Stomach (tissue), 9 donors: ENCODE measurements around the gene UBTD1. TPM values are rescaled to one million over a fixed set of nuclear protein-coding genes. Genes with fewer than 3 reads are reported as not detected.

ENCODE experiments used
- DNase-seq, 2 donors: peaks; one replicate each; pipeline versions ENCODE4 v3.0.0 to v3.0.0-alpha.2; 2013 to 2019
- H3K27ac ChIP-seq, 5 donors: fragments of 200-600 bp in 4 of 5; sonication (generic) in 4 of 5; one replicate each; pipeline ENCODE4 v1.5.1; 2013 to 2019; ENCODE audit warnings: mild to moderate bottlenecking in 1 of 5, moderate library complexity in 1 of 5
- H3K27me3 ChIP-seq, 3 donors: fragments of 200-600 bp; sonication (generic); one replicate each; pipeline ENCODE4 v1.5.1; 2017 to 2019; ENCODE audit warnings: mixed run types in 1 of 3
- H3K36me3 ChIP-seq, 4 donors: fragments of 200-600 bp; sonication (generic); 1 replicate in 3 of 4; 2 replicates in 1 of 4; pipeline ENCODE4 v1.5.1; 2016 to 2019
- H3K4me1 ChIP-seq, 4 donors: fragments of 200-600 bp; sonication (generic); one replicate each; pipeline ENCODE4 v1.5.1; 2016 to 2019
- H3K4me3 ChIP-seq, 4 donors: fragments of 200-600 bp; sonication (generic) in 3 of 4; one replicate each; pipeline ENCODE4 v1.5.1; 2016 to 2019; ENCODE audit warnings: mild to moderate bottlenecking in 1 of 4
- H3K9me3 ChIP-seq, 4 donors: fragments of 200-600 bp; sonication (generic); one replicate each; pipeline ENCODE4 v1.5.1; 2016 to 2019
- CTCF ChIP-seq, 7 experiments: fragments of 450-650 bp in 4 of 7; fragments of 200-600 bp in 3 of 7; sonication (generic) in 3 of 7; IDR thresholded peaks; one replicate each; pipeline ENCODE4 v1.5.1; 2016 to 2019; ENCODE audit warnings: antibody characterized with exemption in 7 of 7, control low read depth in 2 of 7, mild to moderate bottlenecking in 1 of 7
- EP300 ChIP-seq: sonication (generic); formaldehyde crosslinking; IDR thresholded peaks from one replicate; pipeline ENCODE4 v1.6.1; 2017; ENCODE audit warnings: antibody characterized with exemption
- POLR2A ChIP-seq, 4 donors: fragments of 450-650 bp; IDR thresholded peaks; one replicate each; pipeline ENCODE4 v1.6.1; 2016; ENCODE audit warnings: antibody characterized with exemption in 4 of 4, control low read depth in 2 of 4, mild to moderate bottlenecking in 1 of 4, moderate library complexity in 1 of 4
- POLR2AphosphoS5 ChIP-seq, 3 donors: sonication (generic); formaldehyde crosslinking; IDR thresholded peaks; one replicate each; pipeline ENCODE4 v1.6.1; 2016; ENCODE audit warnings: antibody characterized with exemption in 3 of 3
- WGBS, 5 donors: extraction: QIAGEN DNeasy Blood & Tissue Kit in 3 of 5; methylation state at CpG; one replicate each; pipeline versions ENCODE4 v1.1.5 to v1.1.7; 2013 to 2018; 5-methylcytosine and 5-hydroxymethylcytosine counted together
- intact Hi-C: fragments of 100-400 bp; cut with DNase I; formaldehyde crosslinking; loops from one replicate; pipeline ENCODE4 v1.15.1; 2023; ENCODE audit warnings: low total_unique reads
- polyA plus RNA-seq, 3 donors: library from polyadenylated mRNA; stranded (reverse); fragments of 200-250 nt; gene quantifications; one replicate each; pipeline ENCODE4 v1.2.3, GENCODE V29; 2013
- total RNA-seq, 5 donors: library from RNA; depleted of rRNA; stranded (reverse); fragments of >200 nt; gene quantifications; one replicate each; pipeline versions ENCODE4 v1.1.0 to v1.2.3, GENCODE V29; 2014 to 2016
- donor health status: healthy with polysubstance abuse.
- donor health status: Bipolar disorder and iron deficiency.
- donor health status: healthy.

Gene UBTD1
- total and polyA plus RNA-seq, 8 donors, result 1.3 to 22.9 (median 8.1) TPM

- intact Hi-C loops, result no loop called here
- H3K4me3 ChIP-seq, result no peak overlapping the region
- peaks cover 0 to 14% (median 0%) of the 10 kb centered on the region in 3 donors for H3K27me3 ChIP-seq
- no peak overlapping the region for H3K27ac ChIP-seq
- 70 to 86% (median 79%) methylated on average over 7 to 9 of the region's 9 CpGs for WGBS, 5 donors
- TF ChIP-seq POLR2A (IDR thresholded peaks at IDR 0.05), result no peak
- no peak for TF ChIP-seq CTCF (IDR thresholded peaks at IDR 0.05)
- TF ChIP-seq EP300, result no peak
- no peak for TF ChIP-seq POLR2AphosphoS5 (IDR thresholded peaks at IDR 0.05)
- no peak for DNase-seq
- no peaks in the 10 kb centered on the region for H3K36me3 ChIP-seq
- H3K9me3 ChIP-seq, result no peaks in the 10 kb centered on the region
- H3K4me1 ChIP-seq, result peaks cover 0 to 13% (median 4%) of the 10 kb centered on the region in 4 donors
Measured at GRCh38 chr10:97577701-97578100, 79.0 kb downstream of the UBTD1 start.

GRCh38 chr10:97578171-97578844 is 79.6 kb downstream of the UBTD1 start:
- DNase-seq, result no peak
- Histone ChIP-seq H3K4me3 (no peak overlapping the region), H3K36me3 (no peaks in the 10 kb centered on the region), H3K9me3 (no peaks in the 10 kb centered on the region), H3K27me3 (peaks cover 0 to 14% (median 0%) of the 10 kb centered on the region in 3 donors), H3K27ac (no peak overlapping the region), H3K4me1 (peaks cover 0 to 9% (median 0%) of the 10 kb centered on the region in 4 donors)
- no peak for TF ChIP-seq POLR2A (IDR thresholded peaks at IDR 0.05)
- 67 to 89% (median 76%) methylated on average over 38 to 40 of the region's 40 CpGs for WGBS, 5 donors
- intact Hi-C loops, result no loop called here

- 84 to 91% (median 88%) methylated on average over 9 of the region's 9 CpGs for WGBS, 5 donors
Measured at GRCh38 chr10:97580421-97581367, 82.0 kb downstream of the UBTD1 start.

GRCh38 chr10:97582169-97582568 is 83.4 kb downstream of the UBTD1 start:
- Histone ChIP-seq H3K27ac (no peak overlapping the region), H3K27me3 (peaks cover 0 to 14% (median 0%) of the 10 kb centered on the region in 3 donors), H3K4me3 (no peak overlapping the region), H3K36me3 (no peaks in the 10 kb centered on the region), H3K4me1 (no peaks in the 10 kb centered on the region), H3K9me3 (no peaks in the 10 kb centered on the region)
- TF ChIP-seq CTCF (IDR thresholded peaks at IDR 0.05) (no peak), POLR2A (IDR thresholded peaks at IDR 0.05) (no peak), EP300 (no peak), POLR2AphosphoS5 (IDR thresholded peaks at IDR 0.05) (no peak)
- DNase-seq, result no peak
- WGBS, 5 donors, result 93 to 94% (median 94%) methylated on average over 7 to 8 of the region's 8 CpGs
- intact Hi-C loops, result no loop called here

More at GRCh38 chr10:97580421-97581367, 82.0 kb downstream of the UBTD1 start:
- peaks cover 0 to 14% (median 0%) of the 10 kb centered on the region in 3 donors for H3K27me3 ChIP-seq
- H3K36me3 ChIP-seq, result no peaks in the 10 kb centered on the region
- no peak for DNase-seq
- no peak overlapping the region for H3K4me3 ChIP-seq
- H3K27ac ChIP-seq, result no peak overlapping the region
- no peak for TF ChIP-seq POLR2A (IDR thresholded peaks at IDR 0.05)
- no peak for TF ChIP-seq CTCF (IDR thresholded peaks at IDR 0.05)
- TF ChIP-seq EP300, result no peak
- TF ChIP-seq POLR2AphosphoS5 (IDR thresholded peaks at IDR 0.05), result no peak
- intact Hi-C loops, result no loop called here
- H3K4me1 ChIP-seq, result no peaks in the 10 kb centered on the region
- H3K9me3 ChIP-seq, result no peaks in the 10 kb centered on the region
